ENCODE data around the gene SPATA3. TPM values are rescaled to one million over a fixed set of nuclear protein-coding genes. Genes with fewer than 3 reads are reported as not detected.

Gene SPATA3
- total RNA-seq, 1 donor from 2014 or later, result not detected

DNA sequence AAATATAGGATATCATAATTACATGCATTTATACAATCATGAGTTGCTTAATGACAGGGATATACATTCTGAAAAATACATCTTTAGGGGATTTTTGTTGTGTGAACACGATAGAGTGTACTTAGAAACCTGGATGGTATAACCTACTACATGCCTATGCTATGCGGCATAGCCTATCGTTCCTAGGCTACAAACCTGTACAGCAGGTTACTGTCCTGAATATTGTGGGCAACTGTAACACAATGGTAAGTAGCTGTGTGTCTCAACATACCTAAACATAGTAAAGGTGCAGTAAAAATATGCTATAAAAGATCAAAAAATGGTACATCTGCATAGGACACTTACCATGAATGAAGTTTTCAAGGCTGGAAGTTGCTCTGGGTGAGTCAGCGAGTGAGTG, 47.9 kb downstream of the SPATA3 start:
- FAIRE-seq, result no peak

DNA sequence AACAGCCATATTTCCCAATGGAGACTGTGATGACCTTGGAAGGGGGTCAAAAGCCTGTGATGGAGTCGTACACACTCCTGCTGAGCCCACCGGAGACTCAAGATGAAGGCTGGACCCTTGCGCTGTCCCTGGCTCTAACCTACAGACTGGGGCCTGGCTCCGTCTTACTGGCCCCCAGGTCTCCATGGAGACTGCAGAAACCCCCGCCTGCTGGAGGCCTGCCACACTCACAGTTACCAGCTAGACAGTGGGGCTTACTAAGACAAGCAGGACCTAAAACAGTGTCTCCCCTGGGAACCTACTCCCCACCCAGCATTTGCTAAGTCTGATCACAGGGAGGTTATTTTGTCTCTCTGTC, 51.0 kb downstream of the SPATA3 start:
- FAIRE-seq, result no peak
- DNase-seq (ENCODE audit: low spot score in 2 of 2), result no peak

More for the DNA sequence above, 47.9 kb downstream of the SPATA3 start:
- DNase-seq (ENCODE audit: low spot score in 2 of 2), result no peak

DNA sequence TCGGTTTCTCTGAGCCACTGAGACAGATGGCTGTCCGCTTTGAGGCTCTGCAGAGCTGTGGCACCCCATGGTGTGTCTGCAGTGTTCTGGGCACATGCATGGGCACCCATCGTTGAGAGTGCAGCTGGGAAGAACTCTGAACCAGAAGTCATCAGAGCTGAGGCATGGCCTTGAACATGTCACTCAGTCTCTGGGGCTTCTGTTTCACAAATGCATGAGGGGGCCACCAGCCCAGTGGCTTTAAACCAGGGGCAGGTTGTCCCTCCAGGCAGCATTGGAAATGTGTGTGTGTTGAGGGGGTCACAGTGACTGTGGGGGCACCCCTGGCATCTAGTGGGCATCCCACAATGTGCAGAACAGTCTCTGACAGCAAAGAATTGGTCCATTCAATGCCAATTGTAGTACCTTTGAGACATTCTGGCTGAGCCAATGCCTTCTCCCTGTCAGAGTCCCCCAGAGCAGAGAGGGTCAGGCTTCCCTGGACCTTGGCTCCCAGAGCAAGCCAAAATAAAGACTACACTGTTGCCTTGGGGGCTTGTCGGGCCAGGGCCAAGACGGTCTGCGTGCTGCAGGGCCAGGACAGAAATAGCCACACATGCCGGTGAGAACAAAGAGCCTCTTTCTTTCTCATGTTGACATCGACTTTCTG, 51.5 kb downstream of the SPATA3 start:
- peak in 1 of 2 donors; percentile 51 for DNase-seq (ENCODE audit: low spot score in 2 of 2)
- FAIRE-seq, result no peak

DNA sequence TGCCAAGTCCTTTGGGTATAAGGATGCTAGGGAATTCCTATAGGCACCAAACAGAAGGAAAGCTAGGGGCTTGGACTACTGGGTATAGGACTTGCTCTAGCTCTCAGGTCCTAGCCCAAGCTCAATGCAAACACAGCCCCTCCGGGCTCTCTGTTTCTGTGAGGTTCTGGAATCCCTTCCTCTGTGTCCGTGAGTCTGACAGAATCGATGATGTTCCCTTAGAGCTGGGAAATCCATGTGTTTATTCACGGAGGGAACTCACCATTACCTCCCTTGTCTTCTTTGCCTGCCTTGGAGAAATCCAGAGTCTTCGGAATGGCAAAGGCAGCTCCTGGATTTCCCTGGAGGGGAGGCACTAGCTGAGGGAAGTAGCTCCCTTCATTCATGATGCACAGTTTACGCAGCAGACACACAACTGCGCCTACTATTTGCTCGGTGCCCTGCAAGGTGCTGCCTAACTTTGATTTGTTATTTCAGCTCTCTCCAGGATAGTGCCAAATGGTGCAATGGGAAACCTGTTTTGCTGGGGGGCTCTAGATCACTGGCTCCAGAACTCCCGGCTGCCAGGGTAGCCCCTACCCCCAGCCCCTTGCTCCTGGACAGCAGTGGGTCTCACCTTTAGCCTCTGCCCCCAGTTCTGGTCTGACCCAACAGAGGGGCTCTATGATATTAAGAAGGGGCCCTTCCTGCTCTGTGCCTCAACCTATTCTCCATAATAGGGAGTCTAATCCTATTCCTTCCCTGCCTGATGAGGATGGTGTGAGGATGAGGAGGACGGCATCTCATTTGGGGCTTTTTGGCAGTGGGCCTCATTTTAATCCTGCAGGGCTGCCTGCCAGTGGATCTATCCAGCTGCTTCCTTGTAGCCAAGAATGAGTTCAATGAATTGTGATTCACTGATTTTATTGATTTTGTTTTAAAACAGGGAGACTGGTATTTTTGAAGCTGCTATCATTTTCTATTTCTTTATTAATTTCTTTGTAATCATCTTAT, 52.3 kb downstream of the SPATA3 start:
- no peak for DNase-seq (ENCODE audit: low spot score in 2 of 2)
- FAIRE-seq, result no peak

DNA sequence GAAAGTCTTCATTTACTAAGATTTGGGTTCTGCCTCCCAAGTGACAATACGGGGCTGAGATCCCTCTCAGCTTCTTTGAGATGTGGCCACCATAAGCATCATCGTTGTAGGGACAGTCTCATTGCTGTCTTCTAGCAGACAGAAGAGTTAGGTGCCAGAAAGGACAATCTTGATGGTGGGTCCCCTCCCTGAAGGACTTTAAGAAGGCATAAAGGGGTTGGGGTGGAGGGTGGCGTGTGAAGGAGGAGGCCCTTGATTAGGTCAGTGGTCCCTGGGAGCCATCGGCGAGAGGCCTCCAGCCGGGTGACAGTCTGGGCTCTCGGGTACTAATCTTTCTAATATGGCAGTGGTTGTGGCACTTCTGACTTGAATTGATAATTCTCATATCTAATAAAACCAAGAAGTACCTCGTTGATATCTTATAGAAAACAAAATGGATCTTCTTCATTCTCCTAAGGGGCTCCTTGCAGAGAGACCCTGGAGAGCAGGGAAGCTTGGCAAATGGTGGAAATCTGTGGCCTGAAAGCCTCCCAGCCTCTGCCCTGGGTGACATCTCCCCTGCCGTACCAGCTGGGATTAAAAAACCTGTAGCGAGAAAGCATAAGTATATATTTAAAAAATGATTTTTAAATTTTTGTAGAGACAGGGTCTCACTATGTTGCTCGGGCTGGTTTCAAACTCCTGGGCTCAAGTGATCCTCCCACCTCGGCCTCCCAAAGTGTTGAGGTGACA, 53.5 kb downstream of the SPATA3 start:
- FAIRE-seq, result no peak

DNA sequence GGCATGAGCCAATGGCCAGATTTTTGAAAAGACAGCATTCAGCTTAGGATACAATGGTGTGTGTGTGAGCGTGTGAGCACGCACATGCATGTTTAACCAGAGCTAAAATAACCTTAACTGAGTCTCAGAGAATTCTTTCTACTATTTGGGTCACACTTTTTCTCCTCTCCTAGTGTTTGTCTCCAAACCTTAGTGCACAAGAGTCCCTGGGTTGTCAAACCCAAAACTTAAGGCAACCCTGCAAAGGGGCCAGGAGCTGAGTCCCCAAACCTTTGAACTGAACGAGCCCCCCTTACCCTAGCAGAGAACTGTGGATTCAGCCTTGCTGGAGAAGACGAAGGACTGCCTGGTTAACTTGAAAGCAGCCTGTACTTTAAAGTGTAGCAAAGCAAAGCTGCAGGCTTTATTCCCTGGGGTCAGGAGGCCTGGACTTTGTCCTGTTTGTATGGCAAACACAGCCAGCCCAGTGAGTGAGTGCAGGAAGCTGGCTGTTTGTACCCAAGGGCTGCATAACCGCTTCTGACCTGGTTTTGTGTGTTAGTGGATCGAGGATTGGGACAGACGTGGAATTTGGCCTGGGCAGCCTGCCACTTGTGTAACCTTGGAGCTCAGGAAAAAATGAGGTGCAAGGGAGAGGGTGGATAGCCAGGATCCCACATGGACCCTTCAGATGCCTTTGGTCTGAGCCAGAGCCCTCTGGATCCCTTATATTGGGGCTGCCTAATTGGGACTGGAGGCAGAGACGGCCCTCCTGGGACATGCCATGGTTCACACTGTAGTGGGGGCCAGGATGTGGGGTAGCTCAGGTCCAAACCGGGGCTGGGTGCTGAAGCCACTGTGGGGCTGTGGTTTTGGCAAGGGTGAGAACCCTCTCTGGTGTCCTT, 54.3 kb downstream of the SPATA3 start:
- no peak for DNase-seq (ENCODE audit: low spot score in 2 of 2)
- FAIRE-seq, result no peak

More for the DNA sequence above, 53.5 kb downstream of the SPATA3 start:
- DNase-seq (ENCODE audit: low spot score in 2 of 2), result no peak

DNA sequence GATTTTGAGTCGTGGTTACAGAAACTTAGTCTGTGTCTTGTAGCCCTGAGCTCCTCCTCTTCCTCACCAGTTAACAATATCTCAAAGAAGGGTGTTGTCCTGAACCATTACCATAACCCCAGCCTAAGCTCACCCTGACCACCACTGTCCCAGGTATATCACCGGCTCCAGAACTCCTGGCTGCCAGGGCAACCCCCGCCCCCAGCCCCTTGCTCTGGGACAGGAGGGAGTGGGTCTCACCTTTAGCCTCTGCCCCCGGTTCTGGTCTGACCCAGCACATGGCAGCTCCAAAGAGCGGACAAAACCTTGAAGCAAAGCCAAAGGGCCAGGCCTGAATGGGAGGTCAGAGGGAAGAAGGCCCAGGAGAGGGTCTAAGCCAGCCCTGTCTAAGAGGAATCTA, 55.2 kb downstream of the SPATA3 start:
- no peak for DNase-seq (ENCODE audit: low spot score in 2 of 2)
- FAIRE-seq, result no peak

DNA sequence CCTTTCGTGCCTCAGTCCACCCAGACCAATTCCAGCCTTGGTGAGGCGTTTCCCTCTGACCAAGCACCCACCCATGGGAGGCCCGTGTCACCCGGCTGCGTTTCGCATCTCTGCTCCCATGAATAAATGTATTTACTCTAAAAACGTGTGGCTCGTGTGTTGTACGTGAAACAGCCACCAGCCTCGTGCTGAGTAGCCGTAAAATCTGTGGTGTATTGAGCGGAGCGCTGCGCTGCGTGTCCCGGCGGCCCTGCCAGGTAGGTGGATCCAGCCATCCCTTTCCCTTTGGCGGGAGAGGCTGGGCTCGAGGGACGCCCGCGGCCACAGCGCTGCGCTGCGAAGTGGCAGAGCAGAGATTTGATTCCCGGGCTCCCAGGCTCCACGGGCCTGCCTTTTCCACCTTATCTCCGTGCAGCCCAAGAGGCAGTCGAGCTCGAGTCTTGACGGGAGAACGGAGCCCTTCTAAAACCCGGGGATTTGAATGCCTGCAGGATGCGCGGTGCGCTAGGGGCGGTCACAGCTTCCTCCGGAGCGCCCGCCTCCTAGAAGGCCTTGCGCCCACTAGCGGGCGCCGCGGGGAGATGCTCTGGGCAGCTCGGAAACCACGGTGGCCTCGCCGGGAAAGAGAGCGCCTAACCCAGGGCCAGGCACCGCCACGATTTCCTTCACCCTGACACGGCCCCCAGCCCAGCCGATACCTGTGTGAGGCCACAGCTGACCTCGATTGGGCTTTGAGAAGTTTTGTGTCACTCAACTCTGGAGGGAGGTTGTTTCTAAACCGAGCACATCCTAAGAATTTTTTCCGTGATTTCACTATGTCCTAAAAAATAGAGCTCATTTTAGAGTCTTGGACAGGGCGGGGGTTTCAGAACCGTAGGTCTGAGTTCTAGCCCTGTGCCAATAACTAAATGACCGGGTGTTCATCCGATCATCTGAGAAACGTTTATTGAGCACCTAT, 56.9 kb downstream of the SPATA3 start:
- FAIRE-seq (no peak), DNase-seq (ENCODE audit: low spot score in 2 of 2) (peak; percentile 61 to 80)

DNA sequence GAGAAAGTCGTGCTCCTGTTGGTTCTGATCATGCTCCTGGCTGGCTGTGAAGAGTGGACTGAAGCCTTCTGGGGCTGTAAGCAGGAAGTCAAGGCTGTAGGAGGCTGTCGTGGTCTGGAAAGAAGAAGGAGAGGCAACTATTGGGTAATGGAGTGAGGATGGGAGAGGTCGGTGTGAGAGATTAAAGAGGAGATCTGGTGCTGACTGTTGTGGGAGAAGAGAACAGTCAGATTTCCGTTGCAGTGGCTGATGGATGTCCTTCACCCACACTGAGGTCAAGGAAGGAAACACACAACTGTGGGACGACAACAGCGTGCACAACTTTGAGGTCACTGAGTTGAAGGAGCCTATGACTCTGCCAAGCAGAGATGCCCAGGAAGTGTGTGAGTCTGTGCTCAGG, 57.9 kb downstream of the SPATA3 start:
- FAIRE-seq, result no peak
- DNase-seq (ENCODE audit: low spot score in 2 of 2), result no peak

DNA sequence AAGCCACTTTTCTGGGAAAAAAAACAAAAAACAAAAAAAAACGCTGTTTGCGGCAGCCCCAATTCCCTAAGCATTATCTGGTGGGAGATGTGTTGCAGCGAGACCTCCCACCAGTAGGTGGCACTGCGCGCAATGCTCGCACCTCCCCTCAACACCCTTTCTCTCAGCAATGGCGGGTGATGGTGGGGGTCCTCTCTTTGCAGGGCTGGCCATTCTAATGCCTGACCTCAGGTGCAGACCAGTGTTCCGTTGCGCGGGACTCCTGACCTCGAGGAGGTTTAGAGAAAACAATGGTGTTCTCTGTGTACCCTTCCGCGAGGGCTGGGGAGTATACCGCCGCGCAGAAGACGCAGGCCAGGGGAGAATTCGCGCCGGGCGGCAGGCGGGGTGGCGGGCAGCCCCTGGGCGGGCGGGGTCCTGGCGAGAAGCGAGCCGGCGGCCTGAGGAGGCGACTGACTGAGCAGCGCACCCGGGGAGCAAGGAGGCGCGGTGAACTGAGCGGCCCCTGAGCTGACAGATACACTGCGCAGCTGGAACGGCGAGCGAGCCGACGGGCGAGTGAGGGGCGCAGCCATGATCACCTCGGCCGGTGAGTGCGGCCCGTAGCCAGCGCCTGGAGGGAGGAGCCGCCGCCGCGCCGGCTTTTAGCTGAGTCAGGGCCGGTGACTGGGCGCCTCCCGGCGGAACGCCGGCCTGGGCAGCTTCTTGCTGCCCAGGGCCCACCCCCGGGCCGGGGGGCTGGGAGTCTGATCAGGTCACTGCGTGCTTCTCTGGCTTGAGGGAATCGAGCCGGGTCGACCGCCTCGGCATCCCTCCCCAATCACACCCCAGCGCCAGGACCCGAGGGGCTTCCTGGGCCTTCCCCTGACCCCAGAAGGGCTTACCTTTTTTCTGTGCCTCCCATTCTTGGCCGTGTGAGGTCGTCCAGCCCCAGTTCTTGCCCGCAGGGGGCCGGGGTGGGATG, 60.8 kb downstream of the SPATA3 start, which contains the start of gene PSMD1:
Gene PSMD1, plus strand, starts transcription at position 415 of the 964 bp plus-strand sequence. Its CDS starts 159 bp downstream, at position 574.
- no peak for FAIRE-seq

DNA sequence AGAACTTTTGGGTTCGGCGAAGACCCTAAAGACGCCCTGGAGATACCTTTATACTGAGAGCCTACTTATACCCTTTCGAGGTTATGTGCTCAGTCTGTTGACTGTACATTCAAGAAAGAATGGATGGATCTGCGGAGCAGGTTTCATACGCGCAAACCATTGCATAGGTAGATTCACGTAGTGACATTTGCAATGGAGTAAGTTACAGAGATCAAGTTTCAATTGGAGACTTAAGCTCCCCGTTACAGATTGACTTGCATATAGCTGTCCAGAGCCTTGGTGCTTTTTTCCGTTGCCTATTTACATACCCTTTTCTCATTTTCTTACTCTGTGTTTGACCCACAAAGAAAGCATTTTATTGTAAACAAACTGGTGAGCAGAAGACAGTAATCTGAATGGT, 61.7 kb downstream of the SPATA3 start:
- FAIRE-seq, result no peak

More for the DNA sequence above, 60.8 kb downstream of the SPATA3 start, which contains the start of gene PSMD1:
- peak; percentile 86 to 88 for DNase-seq (ENCODE audit: low spot score in 2 of 2)

More for the DNA sequence above, 61.7 kb downstream of the SPATA3 start:
- no peak for DNase-seq (ENCODE audit: low spot score in 2 of 2)

Other genes starting within 250 kb of the SPATA3 start
- gene ITM2C, start 131.2 kb upstream of the SPATA3 start, total RNA-seq, result 110 TPM
- gene GPR55, start 70.9 kb upstream of the SPATA3 start, total RNA-seq, result not detected
- gene C2orf72, start 41.4 kb downstream of the SPATA3 start, total RNA-seq, result 27.7 TPM
- gene PSMD1, start 60.7 kb downstream of the SPATA3 start, total RNA-seq, result 116 TPM
- gene HTR2B, start 128.9 kb downstream of the SPATA3 start, total RNA-seq, result 0.41 TPM
- gene ARMC9, start 202.5 kb downstream of the SPATA3 start, total RNA-seq, result 15.1 TPM

Measured in frontal cortex (tissue), 4 donors.